BJ (cell line): Measurements from ENCODE around the gene NPM1. TPM values are rescaled to one million over a fixed set of nuclear protein-coding genes. Genes with fewer than 3 reads are reported as not detected.
"Not testable (repeated sequence)": the region's sequence is repeated elsewhere in the genome, so short reads cannot be mapped to it uniquely, and the experiment has no call there.

ENCODE experiments used
- CTCF ChIA-PET: fragments of 350-600 bp; formaldehyde crosslinking; extraction: SDS; loops from one replicate; lab custom pipeline; 2021; ENCODE audit warnings: antibody characterized with exemption, inconsistent platforms; lab: Yijun Ruan, JAX
- POLR2A ChIA-PET: fragments of 300-600 bp; sonication (Branson Sonifier 250); formaldehyde crosslinking; extraction: SDS; loops from one replicate; lab custom pipeline; 2021; ENCODE audit warnings: antibody characterized with exemption; lab: Charles Lee
- DNase-seq: peaks from one replicate; pipeline ENCODE4 v3.0.0-alpha.2; 2011; ENCODE audit warnings: low read depth
- H3K27me3 ChIP-seq: 2 replicates; pipeline ENCODE4 v1.6.0; 2011; ENCODE audit warnings: low read length; ENCODE audit not compliant: control insufficient read depth, insufficient read depth
- H3K36me3 ChIP-seq: 2 replicates; pipeline ENCODE4 v1.5.1; 2011; ENCODE audit warnings: low read length; ENCODE audit not compliant: control insufficient read depth, insufficient read depth
- H3K4me3 ChIP-seq: 2 replicates; pipeline ENCODE4 v1.5.1; 2011; ENCODE audit warnings: low read depth, mild to moderate bottlenecking, control low read depth, low read length
- CTCF ChIP-seq: IDR thresholded peaks from 2 replicates; pipeline ENCODE4 v1.5.1; 2011; ENCODE audit warnings: low read depth, mild to moderate bottlenecking, control low read depth, inconsistent platforms, low read length, moderate library complexity; ENCODE audit not compliant: insufficient read depth
- polyA plus RNA-seq: library from polyadenylated mRNA; depleted of rRNA; stranded (reverse); fragments of >200 nt; gene quantifications from 2 replicates; pipeline ENCODE4 v1.2.3, GENCODE V29; 2011

NPM1 gene
- polyA plus RNA-seq, 1 experiment = 2,997 TPM

- Histone ChIP-seq H3K36me3 (no peaks in the 10 kb centered on the region), H3K27me3 (no peaks in the 10 kb centered on the region), H3K4me3 (no peak overlapping the region)
- ChIA-PET POLR2A (no interaction called here), CTCF (no interaction called here)
- no peak for DNase-seq
- no peak for TF ChIP-seq CTCF
Measured at GRCh38 chr5:171369898-171370297, 17.8 kb upstream of the NPM1 start.

GRCh38 chr5:171370881-171371280 lies 16.8 kb upstream of the NPM1 start:
- CTCF ChIA-PET = not testable (repeated sequence)

GRCh38 chr5:171371326-171371725 lies 16.3 kb upstream of the NPM1 start:
- ChIA-PET CTCF (no interaction called here), POLR2A (no interaction called here)
- Histone ChIP-seq H3K36me3 (no peaks in the 10 kb centered on the region), H3K4me3 (no peak overlapping the region), H3K27me3 (no peaks in the 10 kb centered on the region)
- no peak for DNase-seq
- no peak for TF ChIP-seq CTCF

More at GRCh38 chr5:171370881-171371280, 16.8 kb upstream of the NPM1 start:
- DNase-seq, H3K36me3 ChIP-seq, POLR2A ChIA-PET, H3K27me3 ChIP-seq, H3K4me3 ChIP-seq: not testable (repeated sequence)

- DNase-seq = no peak
- no peak overlapping the region for H3K4me3 ChIP-seq
- H3K27me3 ChIP-seq = no peaks in the 10 kb centered on the region
- no peak for TF ChIP-seq CTCF
- CTCF ChIA-PET = no interaction called here
- POLR2A ChIA-PET = no interaction called here
- no peaks in the 10 kb centered on the region for H3K36me3 ChIP-seq
Measured at GRCh38 chr5:171379961-171380360, 7.7 kb upstream of the NPM1 start.

GRCh38 chr5:171384416-171384815 lies 3.2 kb upstream of the NPM1 start:
- POLR2A ChIA-PET = not testable (repeated sequence)

GRCh38 chr5:171384999-171385398 lies 2.6 kb upstream of the NPM1 start:
- DNase-seq, H3K4me3 ChIP-seq, CTCF ChIA-PET, POLR2A ChIA-PET, H3K27me3 ChIP-seq, H3K36me3 ChIP-seq: not testable (repeated sequence)

More at GRCh38 chr5:171384416-171384815, 3.2 kb upstream of the NPM1 start:
- CTCF ChIA-PET, H3K27me3 ChIP-seq, H3K36me3 ChIP-seq, H3K4me3 ChIP-seq, DNase-seq: not testable (repeated sequence)

- ChIA-PET POLR2A (no interaction called here), CTCF (interaction anchor here (1.4 kb wide), 1 partner anchor 10 kb away, joined by 7 read pairs; no protein-coding TSS in a partner anchor)
- no peak for TF ChIP-seq CTCF
- H3K4me3 ChIP-seq = no peak overlapping the region
- no peak for DNase-seq
- no peaks in the 10 kb centered on the region for H3K36me3 ChIP-seq
- no peaks in the 10 kb centered on the region for H3K27me3 ChIP-seq
Measured at GRCh38 chr5:171386006-171386671, 1.5 kb upstream of the NPM1 start.
